ENCODE data around the gene HNRNPLL.

DNA sequence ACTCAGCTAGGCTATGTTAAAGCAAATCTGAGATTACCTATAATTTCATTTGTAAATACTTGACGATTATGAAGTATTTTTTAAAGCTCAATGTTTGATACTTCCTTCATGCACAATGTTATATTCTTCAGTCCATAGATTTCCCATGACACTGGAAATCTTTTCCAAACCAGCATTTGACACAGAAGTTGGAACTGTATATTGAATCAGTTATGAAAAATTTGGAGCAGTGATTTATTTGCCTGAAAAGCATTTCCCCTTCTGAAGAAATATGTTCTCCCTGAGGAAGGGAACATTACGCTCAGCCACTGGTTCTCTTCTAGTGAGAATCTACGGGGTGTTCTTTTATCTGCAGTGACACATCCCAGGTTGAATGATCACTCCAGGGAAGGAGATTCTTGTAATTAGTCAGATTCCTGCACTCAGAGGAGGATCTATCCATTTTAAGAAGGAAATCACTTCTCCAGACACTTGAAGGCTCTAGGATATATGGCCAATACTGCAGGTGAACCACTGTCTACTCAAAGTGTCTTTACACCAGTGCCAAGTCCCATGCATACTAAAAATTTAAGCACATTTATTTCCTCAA, 64.7 kb downstream of the HNRNPLL start:
- TF ChIP-seq, protein P1, sequence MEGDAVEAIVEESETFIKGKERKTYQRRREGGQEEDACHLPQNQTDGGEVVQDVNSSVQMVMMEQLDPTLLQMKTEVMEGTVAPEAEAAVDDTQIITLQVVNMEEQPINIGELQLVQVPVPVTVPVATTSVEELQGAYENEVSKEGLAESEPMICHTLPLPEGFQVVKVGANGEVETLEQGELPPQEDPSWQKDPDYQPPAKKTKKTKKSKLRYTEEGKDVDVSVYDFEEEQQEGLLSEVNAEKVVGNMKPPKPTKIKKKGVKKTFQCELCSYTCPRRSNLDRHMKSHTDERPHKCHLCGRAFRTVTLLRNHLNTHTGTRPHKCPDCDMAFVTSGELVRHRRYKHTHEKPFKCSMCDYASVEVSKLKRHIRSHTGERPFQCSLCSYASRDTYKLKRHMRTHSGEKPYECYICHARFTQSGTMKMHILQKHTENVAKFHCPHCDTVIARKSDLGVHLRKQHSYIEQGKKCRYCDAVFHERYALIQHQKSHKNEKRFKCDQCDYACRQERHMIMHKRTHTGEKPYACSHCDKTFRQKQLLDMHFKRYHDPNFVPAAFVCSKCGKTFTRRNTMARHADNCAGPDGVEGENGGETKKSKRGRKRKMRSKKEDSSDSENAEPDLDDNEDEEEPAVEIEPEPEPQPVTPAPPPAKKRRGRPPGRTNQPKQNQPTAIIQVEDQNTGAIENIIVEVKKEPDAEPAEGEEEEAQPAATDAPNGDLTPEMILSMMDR (conservative IDR thresholded peaks at IDR 0.05 in 1 of 2, IDR thresholded peaks at IDR 0.05 in 1 of 2; ENCODE audit: extremely low read depth in 1 of 2, insufficient read depth in 1 of 2, low read depth in 1 of 2, low read length in 2 of 2) = no peak
- TF ChIP-seq EZH2 (IDR thresholded peaks at IDR 0.05; ENCODE audit: borderline replicate concordance, low read length) = no peak
